CD4-positive, alpha-beta T cell (primary cell): ENCODE data around the gene TENM4. TPM values are rescaled to one million over a fixed set of nuclear protein-coding genes. Genes with fewer than 3 reads are reported as not detected.

Experiments used
- ATAC-seq: fragments of 200-7000 bp; cut with Tn5 transposase; one replicate; pipeline ENCODE4 v1.10.0; 2022; ENCODE audit warnings: mild to moderate bottlenecking; ENCODE audit not compliant: poor library complexity
- CTCF ChIA-PET: fragments of 350-600 bp; sonication (Branson Sonifier 250); formaldehyde crosslinking; loops from one replicate; lab custom pipeline; 2021; ENCODE audit warnings: antibody characterized with exemption, inconsistent platforms; lab: Charles Lee
- POLR2A ChIA-PET: fragments of 350-600 bp; sonication (Branson Sonifier 250); formaldehyde crosslinking; loops from one replicate; lab custom pipeline; 2021; ENCODE audit warnings: antibody characterized with exemption, inconsistent platforms; lab: Charles Lee
- DNase-seq, 14 experiments: peaks; one replicate each; pipeline ENCODE4 v3.0.0-alpha.2; 2013 to 2020; ENCODE audit warnings: mixed read lengths in 2 of 14
- H3K27ac ChIP-seq, 2 donors: one replicate each; pipeline versions ENCODE4 v1.5.1 to v1.7.0; 2013; ENCODE audit warnings: low read length in 2 of 2, low read depth in 1 of 2, mild to moderate bottlenecking in 1 of 2
- H3K27me3 ChIP-seq, 2 experiments: 1 replicate in 1 of 2; 2 replicates in 1 of 2; pipeline versions ENCODE4 v1.6.1 to v1.7.0; 2013; ENCODE audit warnings: low read length in 2 of 2, control low read depth in 1 of 2, mild to moderate bottlenecking in 1 of 2, moderate library complexity in 1 of 2; ENCODE audit not compliant: insufficient read depth in 2 of 2, control insufficient read depth in 1 of 2
- H3K36me3 ChIP-seq: one replicate; pipeline ENCODE4 v1.6.1; 2013; ENCODE audit warnings: low read length, control low read depth; ENCODE audit not compliant: insufficient read depth
- H3K4me1 ChIP-seq: one replicate; pipeline ENCODE4 v1.6.1; 2013; ENCODE audit warnings: low read length, control low read depth; ENCODE audit not compliant: insufficient read depth
- H3K4me3 ChIP-seq: one replicate; pipeline ENCODE4 v1.5.1; 2013; ENCODE audit warnings: mild to moderate bottlenecking, low read length, moderate library complexity
- H3K9me3 ChIP-seq, 2 experiments: 1 replicate in 1 of 2; 2 replicates in 1 of 2; pipeline versions ENCODE4 v1.6.1 to v1.7.0; 2013; ENCODE audit warnings: low read length in 2 of 2, mild to moderate bottlenecking in 2 of 2, control low read depth in 1 of 2, moderate library complexity in 1 of 2; ENCODE audit not compliant: control insufficient read depth in 1 of 2, insufficient read depth in 1 of 2
- H3K27ac Mint-ChIP-seq: one replicate; pipeline ENCODE4 v1.8.0; 2020; ENCODE audit warnings: mixed read lengths
- H3K27me3 Mint-ChIP-seq: one replicate; pipeline ENCODE4 v1.8.0; 2021; ENCODE audit warnings: mixed read lengths
- H3K36me3 Mint-ChIP-seq: one replicate; pipeline ENCODE4 v1.8.0; 2021; ENCODE audit warnings: low read depth, mixed read lengths
- H3K4me1 Mint-ChIP-seq: one replicate; pipeline ENCODE4 v1.8.0; 2021; ENCODE audit warnings: low read depth, mixed read lengths
- H3K4me3 Mint-ChIP-seq: one replicate; pipeline ENCODE4 v1.8.0; 2020; ENCODE audit warnings: mild to moderate bottlenecking, mixed read lengths
- H3K9me3 Mint-ChIP-seq: one replicate; pipeline ENCODE4 v1.8.0; 2020; ENCODE audit warnings: mixed read lengths
- intact Hi-C, 2 experiments: fragments of 100-400 bp; cut with DNase I in 1 of 2; cut with micrococcal nuclease in 1 of 2; formaldehyde crosslinking; loops; one replicate each; pipeline versions ENCODE4 v1.15.1 to v1.9.0; 2023 to 2025; cut with DNase I, micrococcal nuclease
- total RNA-seq, 174 experiments: library from RNA in 2 of 174; stranded (reverse) in 2 of 174; gene quantifications; one replicate each; pipeline ENCODE4 v1.2.3 and lab custom pipeline; 2021 to 2026
- TF ChIP-seq, protein P1 (sequence below): fragments of 200-600 bp; IDR thresholded peaks from one replicate; pipeline ENCODE4 v1.8.0; 2022; ENCODE audit warnings: antibody characterized with exemption, mild to moderate bottlenecking

TENM4 gene
- total RNA-seq, 2 experiments from 2014 or later, result 0.22 to 0.31 TPM

DNA sequence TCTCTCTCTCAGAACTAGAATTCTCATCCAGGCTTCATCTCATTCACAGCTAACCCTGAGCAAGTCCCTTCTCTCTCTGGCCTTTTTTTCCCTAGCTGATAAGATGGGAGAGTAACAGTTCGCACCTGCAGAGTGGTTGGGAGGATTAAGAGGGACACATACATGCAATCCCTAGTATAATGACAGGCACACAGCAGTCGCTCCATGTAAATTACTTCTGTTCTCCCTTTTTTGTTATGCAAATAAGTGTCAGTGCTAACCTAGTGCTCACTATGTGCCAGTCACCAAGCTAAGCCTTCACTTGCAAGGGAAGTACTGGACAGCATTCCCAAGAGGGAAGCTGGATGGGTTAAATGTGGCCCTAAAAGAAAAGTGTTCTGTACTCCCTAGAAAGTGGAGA lies 63.4 kb downstream of the TENM4 start:
- Mint-ChIP-seq H3K36me3 (no peaks in the 10 kb centered on the region), H3K4me3 (no peak overlapping the region), H3K27me3 (peaks cover 4% of the 10 kb centered on the region), H3K4me1 (no peaks in the 10 kb centered on the region), H3K27ac (no peak overlapping the region), H3K9me3 (peaks cover 3% of the 10 kb centered on the region)
- intact Hi-C loops, result no loop called here
- Histone ChIP-seq H3K9me3 (peaks cover 0 to 7% of the 10 kb centered on the region in 2 experiments), H3K36me3 (no peaks in the 10 kb centered on the region), H3K4me1 (no peaks in the 10 kb centered on the region), H3K27me3 (peaks cover 0 to 4% of the 10 kb centered on the region in 2 experiments), H3K4me3 (no peak overlapping the region), H3K27ac (no peak overlapping the region)
- ChIA-PET CTCF (no interaction called here), POLR2A (no interaction called here)
- no peak for ATAC-seq
- DNase-seq, result no peak
- TF ChIP-seq, protein P1, sequence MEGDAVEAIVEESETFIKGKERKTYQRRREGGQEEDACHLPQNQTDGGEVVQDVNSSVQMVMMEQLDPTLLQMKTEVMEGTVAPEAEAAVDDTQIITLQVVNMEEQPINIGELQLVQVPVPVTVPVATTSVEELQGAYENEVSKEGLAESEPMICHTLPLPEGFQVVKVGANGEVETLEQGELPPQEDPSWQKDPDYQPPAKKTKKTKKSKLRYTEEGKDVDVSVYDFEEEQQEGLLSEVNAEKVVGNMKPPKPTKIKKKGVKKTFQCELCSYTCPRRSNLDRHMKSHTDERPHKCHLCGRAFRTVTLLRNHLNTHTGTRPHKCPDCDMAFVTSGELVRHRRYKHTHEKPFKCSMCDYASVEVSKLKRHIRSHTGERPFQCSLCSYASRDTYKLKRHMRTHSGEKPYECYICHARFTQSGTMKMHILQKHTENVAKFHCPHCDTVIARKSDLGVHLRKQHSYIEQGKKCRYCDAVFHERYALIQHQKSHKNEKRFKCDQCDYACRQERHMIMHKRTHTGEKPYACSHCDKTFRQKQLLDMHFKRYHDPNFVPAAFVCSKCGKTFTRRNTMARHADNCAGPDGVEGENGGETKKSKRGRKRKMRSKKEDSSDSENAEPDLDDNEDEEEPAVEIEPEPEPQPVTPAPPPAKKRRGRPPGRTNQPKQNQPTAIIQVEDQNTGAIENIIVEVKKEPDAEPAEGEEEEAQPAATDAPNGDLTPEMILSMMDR, result no peak

DNA sequence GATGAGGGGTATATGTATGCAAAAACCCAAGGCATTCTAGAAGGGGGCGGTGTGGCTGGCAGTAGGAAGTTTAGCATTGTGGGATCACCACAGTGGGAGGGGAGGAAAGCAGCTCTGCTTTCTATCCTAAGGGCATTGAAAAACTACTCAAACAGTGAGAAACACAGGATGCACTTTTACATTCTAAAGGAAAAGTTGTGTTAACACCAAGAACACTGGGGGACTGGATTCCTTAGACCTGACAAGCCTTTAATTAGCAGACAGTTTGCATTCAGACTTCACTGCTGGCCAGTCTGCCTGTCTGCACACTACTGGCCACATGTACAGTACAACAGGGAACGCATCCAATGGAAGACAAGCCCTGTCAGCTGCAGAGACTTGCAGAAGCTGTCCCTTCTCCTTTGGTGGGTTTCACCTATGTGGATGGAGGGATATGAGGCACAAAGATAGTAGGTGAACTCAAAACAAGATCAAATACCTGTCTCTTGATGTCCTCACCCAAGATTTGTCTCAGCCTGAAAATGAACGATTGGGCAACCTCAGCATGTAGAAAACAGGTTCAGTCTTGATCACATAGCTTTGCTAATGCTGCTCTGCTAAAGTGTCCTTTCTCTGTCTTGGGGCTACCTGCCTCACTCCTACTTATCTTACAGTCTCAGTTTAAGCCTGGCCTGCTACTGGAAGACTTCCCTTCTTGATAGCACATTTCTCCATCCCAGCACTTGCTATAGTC lies 64.8 kb downstream of the TENM4 start:
- Histone ChIP-seq H3K4me1 (no peaks in the 10 kb centered on the region), H3K4me3 (no peak overlapping the region), H3K9me3 (peaks cover 0 to 7% of the 10 kb centered on the region in 2 experiments), H3K27ac (no peak overlapping the region), H3K27me3 (peaks cover 0 to 4% of the 10 kb centered on the region in 2 experiments), H3K36me3 (no peaks in the 10 kb centered on the region)
- ChIA-PET CTCF (no interaction called here), POLR2A (no interaction called here)
- peaks cover 3% of the 10 kb centered on the region for H3K9me3 Mint-ChIP-seq
- no peak for ATAC-seq
- no peak overlapping the region for H3K4me3 Mint-ChIP-seq
- H3K36me3 Mint-ChIP-seq, result no peaks in the 10 kb centered on the region
- TF ChIP-seq, protein P1, result no peak
- H3K27me3 Mint-ChIP-seq, result peaks cover 5% of the 10 kb centered on the region
- H3K4me1 Mint-ChIP-seq, result no peaks in the 10 kb centered on the region
- no peak overlapping the region for H3K27ac Mint-ChIP-seq
- DNase-seq, result no peak
- intact Hi-C loops, result no loop called here

DNA sequence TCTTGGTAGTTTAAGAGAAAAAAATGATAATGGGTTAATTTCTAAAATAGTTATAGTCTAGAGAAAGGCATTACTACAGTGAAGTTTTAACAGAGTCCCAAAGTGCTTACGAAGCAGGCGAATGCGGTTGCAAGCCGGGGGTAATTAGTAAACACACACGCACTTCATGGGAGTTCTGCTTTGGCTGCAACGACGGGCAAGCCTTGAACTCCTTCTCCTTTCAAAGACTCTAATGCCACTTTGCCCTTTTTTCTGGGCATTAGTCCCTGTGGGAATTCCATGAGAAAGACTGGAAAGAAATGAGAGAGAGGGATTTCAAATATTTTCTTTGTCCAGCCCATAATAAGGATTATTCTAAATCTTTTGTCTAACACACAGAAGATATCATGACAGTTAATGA lies 66.1 kb downstream of the TENM4 start:
- TF ChIP-seq, protein P1, result no peak
- H3K4me1 ChIP-seq, result no peaks in the 10 kb centered on the region
- DNase-seq (no peak), ATAC-seq (no peak)
- Mint-ChIP-seq H3K9me3 (peaks cover 3% of the 10 kb centered on the region), H3K4me1 (no peaks in the 10 kb centered on the region), H3K4me3 (no peak overlapping the region), H3K27me3 (peaks cover 12% of the 10 kb centered on the region), H3K36me3 (no peaks in the 10 kb centered on the region), H3K27ac (no peak overlapping the region)
- H3K4me3 ChIP-seq, result no peak overlapping the region
- intact Hi-C loops, result no loop called here
- no peaks in the 10 kb centered on the region for H3K36me3 ChIP-seq
- ChIA-PET CTCF (no interaction called here), POLR2A (no interaction called here)
- H3K27ac ChIP-seq, result no peak overlapping the region
- peaks cover 0 to 13% of the 10 kb centered on the region in 2 experiments for H3K9me3 ChIP-seq
- peaks cover 0 to 4% of the 10 kb centered on the region in 2 experiments for H3K27me3 ChIP-seq
